HepG2 (cell line): ENCODE data around the gene PLCXD1. TPM values are rescaled to one million over a fixed set of nuclear protein-coding genes. Genes with fewer than 3 reads are reported as not detected.

Source experiments
- ATAC-seq: fragments of 200-7000 bp; cut with Tn5 transposase; 3 replicates; pipeline ENCODE4 v1.9.1; 2020; ENCODE audit warnings: mild to moderate bottlenecking, moderate library complexity
- BruUV-seq: library from RNA; stranded (reverse); fragments of 400-500 nt; replicated peaks from 2 replicates; lab custom pipeline; 2021; lab: Mats Ljungman, UMichigan
- CTCF ChIA-PET: fragments of 300-600 bp; formaldehyde crosslinking; extraction: SDS; loops from one replicate; lab custom pipeline; 2021; ENCODE audit warnings: low total read pairs, inconsistent platforms, low intra/inter-chr PET ratio; lab: Yijun Ruan, JAX
- POLR2A ChIA-PET: fragments of 350-600 bp; sonication (Branson Sonifier 250); formaldehyde crosslinking; loops from one replicate; lab custom pipeline; 2020; ENCODE audit warnings: antibody characterized with exemption, inconsistent platforms; lab: Yijun Ruan, JAX
- DNase-seq: peaks from one replicate; pipeline ENCODE4 v3.0.0-alpha.2; 2015; ENCODE audit warnings: low spot score
- FAIRE-seq: peaks from 3 replicates; lab custom pipeline; 2011; peaks lifted over from hg19 to GRCh38; lab: Jason Lieb, UNC
- H2AFZ ChIP-seq: one replicate; pipeline ENCODE4 v1.6.1; 2011; ENCODE audit warnings: low read length, inconsistent platforms
- H3K27ac ChIP-seq: fragments of 300-600 bp; 3 replicates; pipeline ENCODE4 v1.8.0; 2011; ENCODE audit warnings: mixed run types, mild to moderate bottlenecking, mixed read lengths, low read length, inconsistent platforms; ENCODE audit not compliant: insufficient read depth; ENCODE audit errors: extremely low read length
- H3K27me3 ChIP-seq, 2 experiments: fragments of 200-600 bp in 1 of 2; 2 replicates in 1 of 2; 3 replicates in 1 of 2; pipeline versions ENCODE4 v1.6.0 to v1.8.0; 2011; ENCODE audit warnings: low read length in 2 of 2, mild to moderate bottlenecking in 2 of 2, moderate library complexity in 2 of 2, inconsistent platforms in 1 of 2; ENCODE audit not compliant: insufficient read depth in 2 of 2, control insufficient read depth in 1 of 2
- H3K36me3 ChIP-seq, 2 experiments: fragments of 200-600 bp in 1 of 2; replicated peaks in 1 of 2; 2 replicates in 1 of 2; 3 replicates in 1 of 2; pipeline versions ENCODE4 v1.5.1 to v1.8.0; 2011; ENCODE audit warnings: low read length in 2 of 2, inconsistent platforms in 1 of 2; ENCODE audit not compliant: insufficient read depth in 2 of 2, control insufficient read depth in 1 of 2
- H3K4me1 ChIP-seq: 2 replicates; pipeline ENCODE4 v1.5.1; 2012; ENCODE audit warnings: low read length, inconsistent platforms; ENCODE audit not compliant: insufficient read depth
- H3K4me2 ChIP-seq: 2 replicates; pipeline ENCODE4 v1.6.0; 2011; ENCODE audit warnings: low read depth, low read length, inconsistent platforms
- H3K4me3 ChIP-seq, 3 experiments: fragments of 200-600 bp in 1 of 3; sonication (generic), shearing (Covaris generic) in 1 of 3; replicated peaks in 1 of 3; 2 replicates each; pipeline ENCODE4 v1.5.1; 2011 to 2016; ENCODE audit warnings: low read length in 3 of 3, inconsistent platforms in 2 of 3, low read depth in 2 of 3, mild to moderate bottlenecking in 2 of 3, control low read depth in 1 of 3, mixed read lengths in 1 of 3; ENCODE audit not compliant: insufficient read depth in 1 of 3
- H3K79me2 ChIP-seq: one replicate; pipeline ENCODE4 v1.6.1; 2011; ENCODE audit warnings: low read length, inconsistent platforms; ENCODE audit not compliant: insufficient read depth
- H3K9ac ChIP-seq: 2 replicates; pipeline ENCODE4 v1.6.0; 2011; ENCODE audit warnings: mild to moderate bottlenecking, low read depth, low read length, inconsistent platforms; ENCODE audit not compliant: insufficient read depth
- H3K9me3 ChIP-seq: 2 replicates; pipeline ENCODE4 v1.5.1; 2012; ENCODE audit warnings: mild to moderate bottlenecking, low read length
- H4K20me1 ChIP-seq: 2 replicates; pipeline ENCODE4 v1.6.0; 2011; ENCODE audit warnings: inconsistent platforms, mild to moderate bottlenecking, low read length, moderate library complexity; ENCODE audit not compliant: insufficient read depth
- ATF1 ChIP-seq: IDR thresholded peaks from 2 replicates; pipeline ENCODE4 v1.6.1; 2016; ENCODE audit warnings: mild to moderate bottlenecking, control low read depth
- CENPBD1 ChIP-seq: sonication (generic); formaldehyde crosslinking; IDR thresholded peaks from 2 replicates; pipeline ENCODE4 v1.8.0; 2022; ENCODE audit warnings: missing genetic modification reagents, low read depth, mild to moderate bottlenecking, borderline replicate concordance
- HNF4G ChIP-seq, 2 experiments: sonication (generic) in 1 of 2; formaldehyde crosslinking in 1 of 2; IDR thresholded peaks; 2 replicates each; pipeline versions ENCODE4 v1.4.0 to v1.6.1; 2011 to 2020; ENCODE audit warnings: borderline replicate concordance in 2 of 2, low read depth in 2 of 2, mild to moderate bottlenecking in 2 of 2, low read length in 1 of 2, missing genetic modification reagents in 1 of 2, moderate library complexity in 1 of 2
- NAIF1 ChIP-seq: sonication (generic); formaldehyde crosslinking; IDR thresholded peaks from 2 replicates; pipeline ENCODE4 v1.5.0; 2020; ENCODE audit warnings: mild to moderate bottlenecking, missing genetic modification reagents, borderline replicate concordance
- PAWR ChIP-seq: sonication (generic); formaldehyde crosslinking; IDR thresholded peaks from 2 replicates; pipeline ENCODE4 v1.4.0; 2020; ENCODE audit warnings: missing genetic modification reagents, mild to moderate bottlenecking, borderline replicate concordance
- PHB2 ChIP-seq: fragments of 450-650 bp; IDR thresholded peaks from 2 replicates; pipeline ENCODE4 v1.6.1; 2018; ENCODE audit not compliant: partially characterized antibody
- POLR2AphosphoS5 ChIP-seq: IDR thresholded peaks from 2 replicates; pipeline ENCODE4 v1.6.1; 2012; ENCODE audit warnings: low read depth, low read length
- RORA ChIP-seq: sonication (generic); formaldehyde crosslinking; IDR thresholded peaks from 2 replicates; pipeline ENCODE4 v1.5.0; 2020; ENCODE audit warnings: mild to moderate bottlenecking, missing genetic modification reagents, moderate library complexity
- SCMH1 ChIP-seq: sonication (generic); formaldehyde crosslinking; IDR thresholded peaks from 2 replicates; pipeline ENCODE4 v1.9.0; 2021; ENCODE audit warnings: missing genetic modification reagents, mild to moderate bottlenecking, borderline replicate concordance
- ZFAT ChIP-seq: sonication (generic); formaldehyde crosslinking; conservative IDR thresholded peaks from 2 replicates; pipeline ENCODE4 v1.8.1; 2023; ENCODE audit warnings: missing genetic modification reagents, inconsistent platforms
- ZNF672 ChIP-seq: sonication (generic); formaldehyde crosslinking; IDR thresholded peaks from 2 replicates; pipeline ENCODE4 v1.8.1; 2022; ENCODE audit warnings: missing genetic modification reagents
- WGBS: methylation state at CpG from one replicate; pipeline ENCODE4 v1.1.6; 2017; ENCODE audit warnings: low lambda C conversion rate; 5-methylcytosine and 5-hydroxymethylcytosine counted together
- in situ Hi-C: cut with HindIII; loops from 2 replicates; pipeline ENCODE4 v1.10.0; 2017; ENCODE audit warnings: low pct_unique_long_range_greater_than_20kb; ENCODE audit not compliant: extremely low pct_ligation_motif_present
- intact Hi-C: fragments of 100-400 bp; cut with micrococcal nuclease; formaldehyde crosslinking; loops from one replicate; pipeline ENCODE4 v1.10.0; 2022; ENCODE audit not compliant: unreplicated experiment
- polyA plus RNA-seq, 8 experiments: library from polyadenylated mRNA; depleted of rRNA in 3 of 8; stranded (reverse) in 7 of 8; unstranded in 1 of 8; fragments of >200 nt; fragmentation: Illumina TruSeq in 4 of 8; extraction: Trizol in 4 of 8; gene quantifications; 2 replicates each; pipeline versions ENCODE4 v1.2.1 to v1.2.3, GENCODE V29; 2011 to 2016; ENCODE audit warnings: low read depth in 4 of 8, missing spikeins in 1 of 8, mixed read lengths in 1 of 8; ENCODE audit not compliant: insufficient read depth in 1 of 8
- total RNA-seq, 5 experiments: library from RNA; depleted of rRNA; stranded (reverse); fragments of >200 nt; fragmentation: Illumina TruSeq; extraction: Trizol; gene quantifications; 2 replicates each; pipeline ENCODE4 v1.2.3, GENCODE V29; 2016; ENCODE audit warnings: low read depth in 1 of 5
- TF ChIP-seq, protein P1 (sequence below): sonication (generic); formaldehyde crosslinking; IDR thresholded peaks from 2 replicates; pipeline ENCODE4 v1.4.0; 2020; ENCODE audit warnings: missing genetic modification reagents

PLCXD1 gene
- total and polyA plus RNA-seq, 2 of the 13 experiments (the other 11 are each of a cell fraction or from before 2014, with no cell fraction given), result 87.7 to 153 TPM

- in situ Hi-C loops (no loop called here), intact Hi-C loops (no loop called here)
- no peak for FAIRE-seq
- no peaks in the 10 kb centered on the region for H3K9me3 ChIP-seq
- TF ChIP-seq, protein P1, sequence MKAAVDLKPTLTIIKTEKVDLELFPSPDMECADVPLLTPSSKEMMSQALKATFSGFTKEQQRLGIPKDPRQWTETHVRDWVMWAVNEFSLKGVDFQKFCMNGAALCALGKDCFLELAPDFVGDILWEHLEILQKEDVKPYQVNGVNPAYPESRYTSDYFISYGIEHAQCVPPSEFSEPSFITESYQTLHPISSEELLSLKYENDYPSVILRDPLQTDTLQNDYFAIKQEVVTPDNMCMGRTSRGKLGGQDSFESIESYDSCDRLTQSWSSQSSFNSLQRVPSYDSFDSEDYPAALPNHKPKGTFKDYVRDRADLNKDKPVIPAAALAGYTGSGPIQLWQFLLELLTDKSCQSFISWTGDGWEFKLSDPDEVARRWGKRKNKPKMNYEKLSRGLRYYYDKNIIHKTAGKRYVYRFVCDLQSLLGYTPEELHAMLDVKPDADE (CRISPR knock-in tag), result no peak
- TF ChIP-seq ZNF672, result no peak
- TF ChIP-seq NAIF1 (CRISPR knock-in tag), result no peak
- TF ChIP-seq ATF1, result no peak
- H3K4me1 ChIP-seq, result no peaks in the 10 kb centered on the region
- ChIA-PET CTCF (no interaction called here), POLR2A (no interaction called here)
- H2AFZ ChIP-seq, result no peak overlapping the region
- no peak overlapping the region for H3K4me2 ChIP-seq
- 89% methylated on average over 18 of the region's 33 CpGs for WGBS
- no peak overlapping the region for H3K27ac ChIP-seq
- no peak for DNase-seq
- H4K20me1 ChIP-seq, result no peaks in the 10 kb centered on the region
- H3K4me3 ChIP-seq, result no peak overlapping the region
- BruUV-seq, result no TSS peak
- no peak overlapping the region for H3K9ac ChIP-seq
- H3K36me3 ChIP-seq, result no peaks in the 10 kb centered on the region
- ATAC-seq, result no peak
- H3K79me2 ChIP-seq, result no peaks in the 10 kb centered on the region
- H3K27me3 ChIP-seq, result peaks cover 0 to 4% of the 10 kb centered on the region in 2 experiments; a peak in 1 of 5 replicates
These were observed 51.9 kb downstream of the PLCXD1 start for GRCh38 chrX:332916-333610.

DNA sequence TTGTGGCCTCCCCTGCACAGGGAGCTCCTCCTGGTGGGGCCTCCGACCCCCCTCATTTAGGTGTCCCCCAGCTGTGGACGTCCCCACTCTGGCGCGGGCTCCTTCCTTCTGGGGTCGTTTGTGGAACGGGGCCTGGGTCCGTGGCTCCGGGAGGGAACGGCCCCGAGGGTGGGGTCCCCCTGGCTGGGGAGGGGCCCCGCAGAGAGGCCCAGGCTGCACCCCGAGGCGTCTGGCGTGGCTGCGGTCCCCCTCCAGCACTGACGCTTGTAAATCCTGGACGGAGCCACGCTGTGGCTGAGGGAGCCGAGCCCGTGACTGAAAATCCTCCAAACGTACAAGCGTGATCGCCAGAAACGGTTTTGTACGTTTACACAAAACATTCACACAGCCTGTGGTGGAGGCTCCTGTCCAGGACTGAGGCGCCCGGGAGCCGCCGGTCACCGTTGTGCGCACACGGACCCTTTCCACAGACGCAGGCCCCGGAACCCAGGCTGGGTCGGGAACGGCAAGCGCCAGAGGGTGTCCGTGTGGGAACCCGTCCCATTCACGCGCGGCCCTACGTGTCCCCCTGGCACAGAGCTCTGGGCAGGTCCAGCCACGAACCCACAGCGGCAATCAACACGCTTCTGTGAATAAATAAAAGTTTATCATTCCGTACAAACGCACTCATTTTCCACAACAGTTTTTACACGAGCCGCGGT lies 52.6 kb downstream of the PLCXD1 start:
- Histone ChIP-seq H3K27me3 (peaks cover 0 to 4% of the 10 kb centered on the region in 2 experiments; a peak in 1 of 5 replicates), H3K9me3 (no peaks in the 10 kb centered on the region), H3K9ac (no peak overlapping the region), H3K27ac (no peak overlapping the region), H4K20me1 (no peaks in the 10 kb centered on the region), H2AFZ (no peak overlapping the region), H3K4me2 (no peak overlapping the region), H3K36me3 (no peaks in the 10 kb centered on the region), H3K79me2 (no peaks in the 10 kb centered on the region), H3K4me3 (no peak overlapping the region), H3K4me1 (no peaks in the 10 kb centered on the region)
- TF ChIP-seq ZFAT, result no peak
- TF ChIP-seq CENPBD1 (CRISPR knock-in tag), result no peak
- no peak for TF ChIP-seq RORA (CRISPR knock-in tag)
- TF ChIP-seq POLR2AphosphoS5, result no peak
- TF ChIP-seq SCMH1 (CRISPR knock-in tag), result no peak
- no peak for TF ChIP-seq HNF4G (IDR thresholded peaks at IDR 0.05; ENCODE audit: borderline replicate concordance, low read depth, low read length)
- TF ChIP-seq HNF4G (CRISPR knock-in tag; IDR thresholded peaks at IDR 0.05; ENCODE audit: borderline replicate concordance, low read depth), result no peak
- no peak for TF ChIP-seq PAWR (CRISPR knock-in tag)
- no peak for TF ChIP-seq PHB2
- in situ Hi-C loops, result no loop called here
- intact Hi-C loops, result no loop called here
- POLR2A ChIA-PET, result no interaction called here
- WGBS, result 92% methylated on average over 38 of the region's 51 CpGs
- CTCF ChIA-PET, result no interaction called here
- no peak for DNase-seq
- BruUV-seq, result no TSS peak
- FAIRE-seq, result no peak
- no peak for ATAC-seq
